GM06990 (cell line): ENCODE data around the gene LCE1E.

Experiments
- DNase-seq: peaks from one replicate; pipeline ENCODE4 v3.0.0-alpha.2; 2011; ENCODE audit not compliant: insufficient read length; ENCODE audit errors: extremely low read depth
- H3K27me3 ChIP-seq: replicated peaks from 2 replicates; pipeline ENCODE4 v1.6.0; 2011; ENCODE audit warnings: low read length; ENCODE audit not compliant: control insufficient read depth, insufficient read depth
- H3K36me3 ChIP-seq: 2 replicates; pipeline ENCODE4 v1.5.1; 2011; ENCODE audit warnings: low read length; ENCODE audit not compliant: control insufficient read depth, insufficient read depth
- H3K4me3 ChIP-seq: replicated peaks from 2 replicates; pipeline ENCODE4 v1.5.1; 2011; ENCODE audit warnings: low read depth, mild to moderate bottlenecking, control low read depth, low read length
- CTCF ChIP-seq: IDR thresholded peaks from 2 replicates; pipeline ENCODE4 v1.5.1; 2011; ENCODE audit warnings: low read length, control low read depth, mild to moderate bottlenecking, inconsistent platforms; ENCODE audit not compliant: insufficient read depth, poor library complexity, severe bottlenecking

LCE1E gene

DNA sequence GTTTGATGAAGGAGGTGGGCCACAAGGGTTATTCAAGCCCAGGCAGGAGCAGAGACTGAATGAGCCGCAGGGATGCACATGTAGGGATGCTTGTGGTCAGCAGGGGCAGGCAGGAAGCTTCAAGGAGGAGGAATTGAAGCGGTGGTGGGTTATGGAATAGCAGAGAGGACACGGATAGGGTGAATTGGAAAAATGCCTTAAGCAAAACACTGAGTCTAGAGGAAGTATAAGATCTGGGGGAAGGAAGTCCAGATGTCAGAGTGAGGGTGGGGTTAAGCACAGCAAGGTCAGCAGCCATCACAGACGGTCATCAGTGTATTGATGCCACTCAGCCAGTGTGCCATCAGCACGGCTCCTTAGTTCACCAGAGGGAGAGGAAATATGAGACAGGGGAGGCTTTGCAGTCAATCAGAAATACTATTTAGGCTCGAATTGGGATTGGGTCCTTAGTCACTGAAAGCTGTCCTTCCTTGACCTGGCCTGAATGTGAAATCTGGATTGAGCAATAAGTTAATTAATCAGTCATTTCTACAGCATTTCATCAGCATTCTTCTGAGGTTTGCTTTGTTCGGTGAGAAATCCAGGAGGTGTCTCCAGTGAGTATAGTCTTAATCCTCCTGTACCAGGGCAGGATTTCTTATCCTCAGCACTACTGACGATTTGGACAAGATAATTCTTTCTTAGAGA, 17.1 kb upstream of the LCE1E start:
- TF ChIP-seq CTCF = no peak
- no peak overlapping the region for H3K4me3 ChIP-seq
- no peaks in the 10 kb centered on the region; the same call in 1 of the 2 replicates for H3K27me3 ChIP-seq
- no peaks in the 10 kb centered on the region for H3K36me3 ChIP-seq
- DNase-seq = no peak

DNA sequence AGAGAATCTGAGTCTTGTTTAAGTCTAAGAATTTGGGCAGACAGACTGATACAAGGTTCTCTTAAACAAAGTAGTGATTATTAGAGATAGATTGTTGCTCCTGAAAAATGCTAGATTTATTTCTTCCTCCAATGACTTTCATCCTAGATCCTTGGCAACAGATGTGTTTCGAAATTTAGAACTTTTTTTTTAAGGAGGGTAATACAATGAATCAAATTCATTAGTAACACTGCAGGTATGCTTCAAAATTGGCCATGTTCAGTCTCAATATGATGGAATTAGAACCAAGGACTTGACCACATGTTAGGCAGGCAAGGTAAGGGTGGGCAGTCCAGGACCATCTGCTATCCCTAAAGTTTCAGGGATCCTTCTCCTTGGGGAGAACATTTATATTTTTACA, 15.6 kb upstream of the LCE1E start:
- no peak for TF ChIP-seq CTCF
- H3K36me3 ChIP-seq = no peaks in the 10 kb centered on the region
- no peaks in the 10 kb centered on the region; the same call in 1 of the 2 replicates for H3K27me3 ChIP-seq
- H3K4me3 ChIP-seq = no peak overlapping the region
- no peak for DNase-seq

DNA sequence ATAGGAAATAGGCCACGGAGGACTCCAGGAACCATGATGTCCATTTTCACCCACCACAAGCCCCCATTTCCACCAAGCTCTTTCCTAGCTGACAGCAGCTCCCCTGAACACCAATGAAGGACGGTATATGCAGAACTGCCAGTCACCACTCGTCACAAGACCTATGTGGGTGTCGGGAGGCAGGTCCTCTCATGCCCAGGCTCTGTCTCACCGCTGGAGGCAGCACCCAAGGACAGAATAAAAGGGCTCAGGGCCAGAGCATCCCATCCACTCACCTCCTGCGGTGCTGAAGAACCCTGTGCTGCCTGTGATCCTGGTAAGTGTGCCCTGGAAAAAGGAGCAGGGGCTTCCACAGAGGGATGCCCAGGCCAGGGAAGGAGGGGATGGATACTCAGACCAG, 11.2 kb upstream of the LCE1E start, which contains the start of gene LCE1F:
Gene LCE1F (plus strand): TSS at position 266 of the 400 bp plus-strand sequence. CDS start 1,232 bp downstream, outside the sequence.
- H3K4me3 ChIP-seq = no peak within 1 kb of the TSS
- no peak for DNase-seq
- peak; percentile 22 for TF ChIP-seq CTCF
- no peaks in the 10 kb centered on the region for H3K36me3 ChIP-seq
- no peaks in the 10 kb centered on the region; the same call in 1 of the 2 replicates for H3K27me3 ChIP-seq

DNA sequence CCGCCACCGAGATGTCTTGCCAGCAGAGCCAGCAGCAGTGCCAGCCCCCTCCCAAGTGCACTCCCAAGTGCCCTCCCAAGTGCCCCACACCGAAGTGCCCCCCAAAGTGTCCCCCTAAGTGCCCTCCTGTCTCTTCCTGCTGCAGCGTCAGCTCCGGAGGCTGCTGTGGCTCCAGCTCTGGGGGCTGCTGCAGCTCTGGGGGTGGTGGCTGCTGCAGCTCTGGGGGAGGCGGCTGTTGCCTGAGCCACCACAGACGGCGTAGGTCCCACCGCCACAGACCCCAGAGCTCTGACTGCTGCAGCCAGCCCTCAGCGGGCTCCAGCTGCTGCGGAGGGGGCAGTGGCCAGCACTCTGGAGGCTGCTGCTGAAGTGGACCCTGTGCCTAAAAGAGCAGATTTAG, 9.7 kb upstream of the LCE1E start:
- Histone ChIP-seq H3K4me3 (no peak overlapping the region), H3K27me3 (no peaks in the 10 kb centered on the region; the same call in 1 of the 2 replicates), H3K36me3 (no peaks in the 10 kb centered on the region)
- no peak for TF ChIP-seq CTCF
- no peak for DNase-seq

GRCh38 chr1:152777510-152778137, 8.4 kb upstream of the LCE1E start:
- no peak for DNase-seq
- Histone ChIP-seq H3K27me3 (no peaks in the 10 kb centered on the region; the same call in 1 of the 2 replicates), H3K36me3 (no peaks in the 10 kb centered on the region), H3K4me3 (no peak overlapping the region)
- peak; percentile 70 for TF ChIP-seq CTCF

GRCh38 chr1:152783095-152783494, 3.0 kb upstream of the LCE1E start:
- TF ChIP-seq CTCF = no peak
- no peaks in the 10 kb centered on the region; the same call in 1 of the 2 replicates for H3K27me3 ChIP-seq
- no peak overlapping the region for H3K4me3 ChIP-seq
- no peaks in the 10 kb centered on the region for H3K36me3 ChIP-seq
- DNase-seq = no peak
